ENCODE data around the gene EXT2.

The EXT2 gene

GRCh38 chr11:44095506-44096359 is at the start of gene EXT2:
TSS of gene EXT2 (plus strand) at chr11:44095678. CDS start at chr11:44107713, 12,035 bp downstream.
- in situ Hi-C loops (cut with MboI; ENCODE audit: low sequenced_read_pairs): no loop called here

DNA sequence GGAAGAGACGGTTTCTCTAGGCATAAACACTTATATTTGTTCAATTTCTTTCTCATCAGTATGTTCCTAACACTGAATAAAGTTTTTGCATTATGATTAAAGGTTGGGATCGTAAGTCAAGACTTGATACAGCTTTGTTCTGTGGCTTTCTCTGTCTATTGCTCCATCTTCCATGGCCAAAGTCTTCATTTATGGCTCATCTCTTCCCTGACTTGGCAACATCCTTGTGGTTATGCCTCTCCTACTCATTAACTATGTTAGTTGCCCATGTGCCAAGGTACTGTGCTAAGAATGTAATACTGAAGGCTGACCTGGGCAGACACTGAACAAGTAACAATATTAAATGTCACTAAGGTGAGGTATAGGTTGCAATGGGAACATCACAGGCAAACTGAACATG is 49.3 kb upstream of the EXT2 start:
- in situ Hi-C loops (cut with MboI; ENCODE audit: low sequenced_read_pairs): no loop called here

DNA sequence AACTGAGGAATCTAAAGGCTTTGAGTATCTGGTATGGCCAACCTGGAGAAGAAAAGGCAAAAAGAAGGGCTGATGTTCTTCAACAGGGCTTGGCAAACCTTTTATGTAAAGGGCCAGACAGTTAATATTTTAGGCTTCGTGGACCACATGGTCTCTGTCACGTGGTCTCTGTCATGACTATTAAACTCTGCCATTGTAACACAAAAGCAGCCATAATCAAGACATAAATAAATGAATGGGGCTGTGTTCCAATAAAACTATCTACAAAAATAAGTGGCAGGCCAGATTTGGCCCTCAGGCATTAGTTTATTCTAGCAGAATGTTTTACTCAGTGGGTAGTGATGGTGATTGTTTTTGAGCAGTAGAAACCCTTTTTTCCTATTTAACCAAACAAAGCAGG is 48.2 kb upstream of the EXT2 start:
- in situ Hi-C loops (cut with MboI; ENCODE audit: low sequenced_read_pairs): no loop called here

DNA sequence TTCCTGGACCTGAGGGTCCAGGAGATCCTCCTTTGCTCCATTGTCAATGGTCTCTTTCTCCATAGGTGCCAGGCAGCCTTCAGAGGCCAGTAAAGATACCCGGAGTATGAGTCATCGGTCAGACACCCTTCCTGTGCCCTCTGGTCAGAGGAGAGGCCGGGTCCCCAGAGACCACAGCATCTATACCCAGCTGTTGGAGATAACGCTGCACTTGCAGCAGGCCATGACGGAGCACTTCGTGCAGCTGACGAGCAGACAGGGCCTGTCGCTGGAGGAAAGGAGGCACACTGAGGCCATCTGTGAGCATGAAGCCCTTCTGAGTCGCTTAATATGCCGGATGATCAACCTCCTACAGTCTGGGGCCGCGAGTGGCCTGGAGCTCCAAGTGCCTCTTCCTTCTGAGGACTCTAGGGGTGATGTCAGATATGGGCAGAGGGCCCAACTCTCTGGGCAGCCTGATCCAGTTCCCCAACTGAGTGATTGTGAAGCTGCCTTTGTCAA is 47.5 kb upstream of the EXT2 start, which contains the start of gene ACCSL:
Gene ACCSL, plus strand, starts transcription at position 51 of the 501 bp plus-strand sequence. Its CDS starts 56 bp downstream, at position 107.
- in situ Hi-C loops (cut with MboI; ENCODE audit: low sequenced_read_pairs): no loop called here

GRCh38 chr11:44049832-44050231 is 45.6 kb upstream of the EXT2 start:
- in situ Hi-C loops (cut with MboI; ENCODE audit: low sequenced_read_pairs): no loop called here

DNA sequence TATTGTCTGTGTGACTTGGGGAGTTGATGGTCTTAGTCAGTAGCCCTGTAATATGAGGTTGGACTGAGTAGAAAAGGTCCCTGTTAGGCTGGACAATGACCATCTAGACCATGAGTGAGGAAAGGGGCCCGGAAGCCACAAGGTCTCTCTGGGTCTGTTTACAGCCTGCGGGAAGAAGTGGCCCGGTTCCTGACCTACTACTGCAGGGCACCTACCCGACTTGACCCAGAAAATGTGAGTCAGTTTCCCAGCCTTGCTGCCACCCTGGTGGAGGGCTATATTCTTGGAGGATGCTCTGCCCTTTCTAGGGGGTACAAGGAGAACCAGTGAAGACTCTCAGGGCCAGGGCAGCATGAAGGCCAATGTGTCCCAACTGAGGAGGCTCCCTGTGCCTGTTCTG is 44.3 kb upstream of the EXT2 start:
- in situ Hi-C loops (cut with MboI; ENCODE audit: low sequenced_read_pairs): no loop called here

DNA sequence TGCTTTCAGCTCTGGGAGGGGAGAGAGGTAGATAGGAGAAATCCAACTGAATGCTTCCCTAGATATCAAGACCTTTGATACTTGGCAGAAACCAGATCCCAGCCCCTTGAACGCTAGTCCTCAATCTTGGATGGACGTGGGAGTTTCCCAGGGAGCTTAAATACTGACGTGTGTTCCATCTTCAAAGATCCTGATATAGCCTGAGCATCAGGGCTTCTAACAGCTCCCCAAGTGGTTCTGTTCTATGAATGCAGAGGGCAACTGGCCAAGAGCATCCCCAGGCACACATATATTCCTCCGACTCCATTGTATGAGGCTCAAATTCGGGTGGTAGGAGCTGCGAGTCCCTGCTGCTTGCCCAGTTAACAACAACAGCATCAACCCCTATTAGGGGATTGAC is 38.1 kb upstream of the EXT2 start:
- in situ Hi-C loops (cut with MboI; ENCODE audit: low sequenced_read_pairs): no loop called here

DNA sequence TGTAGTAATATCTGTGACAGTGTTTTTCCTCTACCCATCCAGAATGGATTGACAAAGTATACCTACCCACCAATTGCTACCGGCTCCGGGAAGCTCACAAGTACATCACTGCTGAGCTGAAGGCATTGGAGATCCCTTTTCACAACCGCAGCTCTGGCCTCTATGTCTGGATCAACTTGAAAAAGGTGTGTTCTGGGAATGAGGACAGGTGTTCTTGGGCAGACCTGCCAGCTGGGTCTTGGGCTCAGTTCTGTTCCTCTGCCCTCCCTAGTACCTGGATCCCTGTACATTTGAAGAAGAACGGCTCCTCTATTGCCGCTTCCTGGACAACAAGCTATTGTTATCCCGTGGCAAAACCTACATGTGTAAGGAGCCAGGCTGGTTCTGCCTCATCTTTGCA is 37.2 kb upstream of the EXT2 start:
- in situ Hi-C loops (cut with MboI; ENCODE audit: low sequenced_read_pairs): no loop called here

DNA sequence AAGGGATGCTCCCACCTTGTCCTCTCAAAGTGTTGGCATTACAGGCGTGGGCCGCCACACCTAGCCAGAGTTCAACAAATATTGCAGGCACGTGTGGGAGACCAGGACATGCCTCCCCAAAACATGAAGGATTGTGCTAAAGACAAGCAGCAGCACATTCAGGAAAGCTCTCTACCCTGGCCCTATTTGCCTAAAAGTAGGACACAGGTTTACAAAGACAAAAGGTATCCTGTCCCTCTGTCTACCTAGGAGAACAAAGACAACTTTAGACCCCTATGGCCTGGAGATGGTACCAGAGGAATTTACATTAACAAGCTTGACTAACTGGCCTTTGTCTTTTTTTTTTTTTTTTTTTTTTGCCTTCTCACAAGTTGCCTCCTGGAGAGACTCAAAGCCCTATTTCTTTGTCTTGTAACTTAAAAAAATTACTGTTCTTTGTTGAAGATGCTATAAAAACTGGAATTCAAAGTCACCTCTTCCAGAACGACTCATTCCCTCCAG is 30.3 kb upstream of the EXT2 start:
- in situ Hi-C loops (cut with MboI; ENCODE audit: low sequenced_read_pairs): no loop called here

DNA sequence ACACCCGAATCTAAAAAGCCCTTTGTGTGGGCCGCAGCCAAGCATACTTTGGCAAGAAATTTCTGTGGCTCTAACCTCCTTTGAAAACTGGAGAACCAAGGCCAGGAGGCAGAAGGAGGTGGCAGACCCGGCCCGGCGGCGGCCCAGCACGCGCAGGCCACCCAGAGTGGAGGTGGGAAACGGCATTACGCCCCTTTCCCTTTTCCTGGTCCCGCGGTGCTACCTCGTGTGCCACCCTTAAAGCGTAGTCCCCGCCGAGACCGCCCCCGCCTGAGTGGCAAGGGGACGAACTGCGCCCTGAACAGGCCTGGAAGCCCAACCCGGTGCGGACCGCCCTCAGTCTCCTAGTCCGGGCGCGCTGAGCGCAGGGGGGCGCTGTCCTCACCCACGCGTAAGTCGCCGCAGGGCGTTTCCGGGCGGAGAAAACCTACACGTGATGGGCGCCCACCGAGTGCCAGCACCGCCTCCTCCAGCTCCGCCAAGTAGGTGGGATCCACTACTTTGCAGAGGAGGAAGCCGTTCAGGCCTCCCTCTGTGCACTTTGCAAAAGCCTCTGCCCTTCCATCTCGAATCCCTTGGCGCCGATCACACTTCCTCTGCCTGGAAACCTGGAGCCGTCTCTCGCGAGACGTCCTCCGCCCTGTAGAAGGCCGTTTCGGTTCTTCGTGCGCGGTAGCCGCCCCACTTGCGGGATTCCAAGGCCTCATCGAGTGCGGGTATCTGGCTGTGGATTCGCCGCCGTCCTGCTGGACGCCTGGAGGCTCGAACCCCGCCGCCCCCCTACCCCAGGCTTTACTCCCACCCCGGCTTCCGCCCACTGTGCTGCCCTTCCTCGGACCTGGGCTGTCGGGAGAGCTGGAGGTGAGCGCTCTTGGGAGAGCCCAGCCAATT is 29.4 kb upstream of the EXT2 start, which contains the start of gene ACCS:
Gene ACCS, plus strand, starts transcription at position 430 of the 891 bp plus-strand sequence. CDS start 1,358 bp downstream, outside the sequence.
- in situ Hi-C loops (cut with MboI; ENCODE audit: low sequenced_read_pairs): no loop called here

GRCh38 chr11:44066732-44067141 is 28.7 kb upstream of the EXT2 start:
- in situ Hi-C loops (cut with MboI; ENCODE audit: low sequenced_read_pairs): no loop called here

- in situ Hi-C loops (cut with MboI; ENCODE audit: low sequenced_read_pairs): no loop called here
Observed at GRCh38 chr11:44067266-44067665, 28.2 kb upstream of the EXT2 start.

- in situ Hi-C loops (cut with MboI; ENCODE audit: low sequenced_read_pairs): no loop called here
Observed at GRCh38 chr11:44068180-44068579, 27.3 kb upstream of the EXT2 start.

GRCh38 chr11:44071157-44071556 is 24.3 kb upstream of the EXT2 start:
- in situ Hi-C loops (cut with MboI; ENCODE audit: low sequenced_read_pairs): no loop called here

DNA sequence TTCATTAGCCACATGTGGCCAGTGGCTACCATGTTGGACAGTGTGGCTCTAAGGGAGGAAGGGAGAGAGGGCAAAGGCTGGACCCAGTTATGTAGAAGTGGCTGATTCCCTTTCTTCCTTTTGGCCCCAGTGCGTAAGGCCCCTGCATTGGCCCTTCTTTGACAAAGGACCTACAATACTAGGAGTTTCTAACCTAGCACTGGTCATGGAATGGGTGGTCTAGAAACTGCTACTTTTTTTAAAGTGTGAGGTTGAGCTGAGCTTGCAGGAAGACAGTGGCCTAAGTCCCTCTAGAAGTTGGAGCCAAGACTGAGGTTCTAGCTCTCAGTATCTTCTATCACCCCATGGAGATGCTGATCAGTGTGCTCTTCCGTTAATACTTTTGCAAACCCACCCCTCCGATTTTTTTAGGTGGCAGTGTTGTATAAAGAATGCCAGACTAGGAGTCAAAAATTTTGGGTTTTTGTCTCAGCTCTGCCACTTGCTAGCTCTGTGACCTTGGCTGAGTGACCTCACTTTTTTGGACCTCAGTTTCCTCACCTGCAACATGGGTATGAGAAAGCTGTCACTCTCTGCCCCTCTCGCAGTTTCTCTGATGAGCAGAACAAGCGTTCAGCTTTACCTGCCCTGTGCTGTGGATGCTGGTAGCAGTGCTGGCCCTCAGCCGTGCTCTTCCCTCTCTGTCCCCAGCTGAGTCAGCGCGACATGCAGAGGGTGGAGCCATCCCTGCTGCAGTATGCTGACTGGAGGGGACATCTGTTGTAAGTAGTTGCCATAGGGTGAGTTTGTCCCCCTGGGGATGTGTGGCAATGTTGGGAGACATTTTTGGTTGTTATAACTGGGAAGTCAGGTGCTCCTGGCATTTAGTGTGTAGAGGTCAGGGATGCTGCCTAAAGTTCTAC is 22.5 kb upstream of the EXT2 start:
- in situ Hi-C loops (cut with MboI; ENCODE audit: low sequenced_read_pairs): no loop called here

GRCh38 chr11:44078794-44079193 is 16.7 kb upstream of the EXT2 start:
- in situ Hi-C loops (cut with MboI; ENCODE audit: low sequenced_read_pairs): no loop called here

DNA sequence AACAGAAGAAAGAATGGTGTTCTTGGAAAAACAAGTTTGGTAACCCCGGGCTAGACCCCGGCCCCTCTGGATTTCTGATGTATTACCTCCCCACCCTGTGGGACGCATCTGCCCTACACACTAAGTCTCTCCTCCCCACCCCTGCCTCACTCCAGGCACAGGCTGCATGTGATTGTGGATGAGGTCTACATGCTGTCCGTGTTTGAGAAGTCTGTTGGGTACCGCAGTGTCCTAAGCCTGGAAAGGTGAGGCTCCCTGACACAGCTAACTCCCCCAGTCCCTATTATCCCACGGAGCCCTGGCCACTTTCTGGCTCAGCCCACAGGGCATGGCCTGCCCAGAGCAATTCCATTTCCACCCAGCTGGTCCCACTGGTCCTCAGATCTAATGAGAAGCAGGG is 16.1 kb upstream of the EXT2 start:
- in situ Hi-C loops (cut with MboI; ENCODE audit: low sequenced_read_pairs): no loop called here

- in situ Hi-C loops (cut with MboI; ENCODE audit: low sequenced_read_pairs): no loop called here
Observed at GRCh38 chr11:44080951-44081350, 14.5 kb upstream of the EXT2 start.

DNA sequence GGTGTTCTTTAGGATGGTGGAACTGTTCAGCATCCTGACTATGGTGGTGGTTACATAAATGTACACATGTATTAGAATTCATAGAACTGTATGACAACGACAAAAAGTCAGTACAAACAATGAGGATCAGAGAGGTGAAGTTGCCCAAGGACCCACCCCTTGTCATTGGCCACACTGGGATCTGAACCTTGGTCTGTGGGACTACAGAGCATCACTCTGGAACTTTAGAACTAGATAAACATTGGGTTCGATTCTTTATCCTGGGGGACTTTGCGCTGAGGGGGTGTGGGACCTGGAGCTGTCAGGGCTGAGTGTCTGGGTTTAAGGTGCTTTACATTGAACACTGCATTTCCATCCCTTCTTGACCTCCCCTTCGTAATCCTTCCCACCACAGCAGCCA is 12.8 kb upstream of the EXT2 start:
- in situ Hi-C loops (cut with MboI; ENCODE audit: low sequenced_read_pairs): no loop called here

DNA sequence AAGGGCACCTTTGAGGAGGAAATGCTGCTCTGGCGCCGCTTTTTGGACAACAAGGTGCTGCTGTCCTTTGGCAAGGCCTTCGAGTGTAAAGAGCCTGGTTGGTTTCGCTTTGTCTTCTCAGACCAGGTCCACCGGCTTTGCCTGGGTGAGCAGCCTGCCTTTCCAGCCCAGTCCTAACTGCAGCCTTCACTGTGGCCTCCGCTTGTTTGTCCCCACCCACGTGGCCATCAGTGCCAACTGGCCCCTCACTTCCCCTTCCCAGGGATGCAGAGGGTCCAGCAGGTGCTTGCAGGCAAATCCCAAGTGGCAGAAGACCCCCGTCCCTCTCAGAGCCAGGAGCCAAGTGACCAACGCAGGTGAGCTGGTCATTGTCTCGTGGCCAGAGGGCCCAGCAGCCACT is 12.0 kb upstream of the EXT2 start:
- in situ Hi-C loops (cut with MboI; ENCODE audit: low sequenced_read_pairs): no loop called here

Measured in HL-60/S4 treated with phorbol 12-myristate 13-acetate at 8.2 ng/mL for 4 days and 3 days (cell line).